IMR-90 (cell line): ENCODE data around the gene ACP4. TPM values are rescaled to one million over a fixed set of nuclear protein-coding genes. Genes with fewer than 3 reads are reported as not detected.

Experiments
- ATAC-seq: fragments of 200-7000 bp; cut with Tn5 transposase; 2 replicates; pipeline ENCODE4 v1.9.1; 2020; ENCODE audit warnings: low read depth, mild to moderate bottlenecking, moderate library complexity
- BruUV-seq: library from RNA; stranded (reverse); fragments of 400-500 nt; replicated peaks from 2 replicates; lab custom pipeline; 2021; lab: Mats Ljungman, UMichigan
- CTCF ChIA-PET: fragments of 300-600 bp; formaldehyde crosslinking; extraction: SDS; loops from one replicate; lab custom pipeline; 2021; ENCODE audit warnings: antibody characterized with exemption; lab: Yijun Ruan, JAX
- POLR2A ChIA-PET: fragments of 300-600 bp; sonication (Branson Sonifier 250); formaldehyde crosslinking; loops from one replicate; lab custom pipeline; 2022; ENCODE audit warnings: antibody characterized with exemption; ENCODE audit not compliant: unreplicated experiment; lab: Charles Lee
- DNase-seq: peaks from one replicate; pipeline ENCODE4 v3.0.0; 2013
- H2AFZ ChIP-seq: replicated peaks from 2 replicates; pipeline ENCODE3; 2013; ENCODE audit warnings: low read length, mild to moderate bottlenecking; ENCODE audit not compliant: poor library complexity
- H2AK5ac ChIP-seq: 2 replicates; pipeline ENCODE4 v1.6.1; 2013; ENCODE audit warnings: low read depth, low read length, inconsistent platforms
- H2AK9ac ChIP-seq: replicated peaks from 2 replicates; pipeline ENCODE3; 2013; ENCODE audit warnings: mild to moderate bottlenecking, low read depth, low read length, moderate library complexity; ENCODE audit not compliant: poor library complexity
- H2BK120ac ChIP-seq: 2 replicates; pipeline ENCODE4 v1.6.1; 2013; ENCODE audit warnings: low read depth, low read length, inconsistent platforms
- H2BK15ac ChIP-seq: 3 replicates; pipeline ENCODE4 v1.6.1; 2013; ENCODE audit warnings: low read depth, low read length, inconsistent platforms
- H2BK20ac ChIP-seq: 2 replicates; pipeline ENCODE4 v1.6.1; 2013; ENCODE audit warnings: low read depth, mild to moderate bottlenecking, inconsistent platforms, low read length, moderate library complexity
- H2BK5ac ChIP-seq: 2 replicates; pipeline ENCODE4 v1.6.1; 2013; ENCODE audit warnings: mild to moderate bottlenecking, low read depth, low read length, inconsistent platforms; ENCODE audit not compliant: poor library complexity, severe bottlenecking
- H3K14ac ChIP-seq: replicated peaks from 2 replicates; pipeline ENCODE4 v1.6.1; 2013; ENCODE audit warnings: low read depth, low read length, inconsistent platforms
- H3K18ac ChIP-seq: 2 replicates; pipeline ENCODE4 v1.6.1; 2013; ENCODE audit warnings: low read depth, low read length, control low read depth
- H3K23ac ChIP-seq: 2 replicates; pipeline ENCODE4 v1.6.1; 2013; ENCODE audit warnings: low read depth, low read length, inconsistent platforms
- H3K27ac ChIP-seq: 2 replicates; pipeline ENCODE4 v1.5.1; 2013; ENCODE audit warnings: mild to moderate bottlenecking, control low read depth, low read length; ENCODE audit not compliant: insufficient read depth
- H3K27me3 ChIP-seq: 2 replicates; pipeline ENCODE4 v1.6.1; 2013; ENCODE audit warnings: low read length; ENCODE audit not compliant: control insufficient read depth, insufficient read depth
- H3K36me3 ChIP-seq: 2 replicates; pipeline ENCODE4 v1.6.1; 2013; ENCODE audit warnings: low read length, mixed read lengths; ENCODE audit not compliant: control insufficient read depth, insufficient read depth
- H3K4ac ChIP-seq: 2 replicates; pipeline ENCODE4 v1.6.1; 2013; ENCODE audit warnings: low read depth, low read length, inconsistent platforms
- H3K4me1 ChIP-seq: 2 replicates; pipeline ENCODE4 v1.6.1; 2013; ENCODE audit warnings: low read length, mixed read lengths; ENCODE audit not compliant: control insufficient read depth, insufficient read depth
- H3K4me2 ChIP-seq: 2 replicates; pipeline ENCODE4 v1.6.1; 2013; ENCODE audit warnings: low read depth, mild to moderate bottlenecking, control low read depth, low read length, moderate library complexity
- H3K4me3 ChIP-seq: 2 replicates; pipeline ENCODE4 v1.5.1; 2013; ENCODE audit warnings: low read depth, mild to moderate bottlenecking, control low read depth, low read length, moderate library complexity; ENCODE audit not compliant: insufficient read depth
- H3K56ac ChIP-seq: 2 replicates; pipeline ENCODE4 v1.6.1; 2013; ENCODE audit warnings: low read length, inconsistent platforms; ENCODE audit not compliant: insufficient read depth; ENCODE audit errors: extremely low read depth
- H3K79me1 ChIP-seq, 2 experiments: 2 replicates each; pipeline ENCODE4 v1.6.1; 2013; ENCODE audit warnings: low read length in 2 of 2, inconsistent platforms in 1 of 2, low read depth in 1 of 2
- H3K9ac ChIP-seq: 2 replicates; pipeline ENCODE4 v1.6.1; 2013; ENCODE audit warnings: low read depth, low read length, control low read depth
- H3K9me1 ChIP-seq: 2 replicates; pipeline ENCODE4 v1.6.1; 2013; ENCODE audit warnings: low read length, inconsistent platforms; ENCODE audit not compliant: insufficient read depth
- H3K9me3 ChIP-seq: 2 replicates; pipeline ENCODE4 v1.6.1; 2013; ENCODE audit warnings: low read length; ENCODE audit not compliant: control insufficient read depth, insufficient read depth
- H4K20me1 ChIP-seq: 2 replicates; pipeline ENCODE4 v1.6.1; 2013; ENCODE audit warnings: low read length, inconsistent platforms; ENCODE audit not compliant: insufficient read depth
- H4K5ac ChIP-seq: 2 replicates; pipeline ENCODE4 v1.6.1; 2013; ENCODE audit warnings: mild to moderate bottlenecking, low read depth, low read length, control low read depth
- H4K8ac ChIP-seq, 2 experiments: 2 replicates each; pipeline ENCODE4 v1.6.1; 2013; ENCODE audit warnings: low read depth in 2 of 2, low read length in 2 of 2, control low read depth in 1 of 2, inconsistent platforms in 1 of 2
- H4K91ac ChIP-seq: 2 replicates; pipeline ENCODE4 v1.6.1; 2013; ENCODE audit warnings: low read depth, low read length, inconsistent platforms; ENCODE audit not compliant: insufficient read depth
- BHLHE40 ChIP-seq: fragments of 150-350 bp; IDR thresholded peaks from 2 replicates; pipeline ENCODE4 v1.6.1; 2016; ENCODE audit warnings: mild to moderate bottlenecking, low read depth, low read length
- FOS ChIP-seq: fragments of 150-350 bp; IDR thresholded peaks from 2 replicates; pipeline ENCODE4 v1.6.1; 2016; ENCODE audit warnings: low read depth, low read length
- NFE2L2 ChIP-seq: fragments of 150-350 bp; IDR thresholded peaks from 2 replicates; pipeline ENCODE4 v1.6.1; 2016; ENCODE audit warnings: low read depth, mild to moderate bottlenecking, low read length
- POLR2A ChIP-seq: IDR thresholded peaks from 2 replicates; pipeline ENCODE4 v1.6.1; 2012; ENCODE audit warnings: mild to moderate bottlenecking, low read depth, low read length
- RAD21 ChIP-seq: IDR thresholded peaks from 2 replicates; pipeline ENCODE4 v1.6.1; 2012; ENCODE audit warnings: low read length, improper control_type of control experiment
- RFX5 ChIP-seq: IDR thresholded peaks from 2 replicates; pipeline ENCODE4 v1.8.0; 2012; ENCODE audit warnings: low read depth, mild to moderate bottlenecking, low read length, moderate library complexity
- SMC3 ChIP-seq: fragments of 150-350 bp; IDR thresholded peaks from 2 replicates; pipeline ENCODE4 v1.6.1; 2016; ENCODE audit warnings: low read depth, mild to moderate bottlenecking, antibody characterized with exemption, low read length, moderate library complexity
- WGBS, 2 experiments: methylation state at CpG; one replicate each; pipeline versions ENCODE4 v1.1.5 to v1.1.7; 2013; ENCODE audit warnings: missing lambda C conversion rate in 2 of 2; ENCODE audit not compliant: insufficient read length in 1 of 2; ENCODE audit errors: extremely low coverage in 2 of 2; 5-methylcytosine and 5-hydroxymethylcytosine counted together
- dilution Hi-C: fragments of 300-500 bp; cut with HindIII; formaldehyde crosslinking; loops from one replicate; pipeline ENCODE4 v1.14.3; 2018; ENCODE audit warnings: low sequenced_read_pairs; ENCODE audit not compliant: unreplicated experiment
- in situ Hi-C: fragments of 300-500 bp; cut with MboI; formaldehyde crosslinking; loops from 3 replicates; pipeline ENCODE4 v1.14.3; 2019; ENCODE audit warnings: low sequenced_read_pairs, inconsistent platforms, mixed read lengths
- intact Hi-C: fragments of 100-400 bp; cut with micrococcal nuclease; formaldehyde crosslinking; loops from 2 replicates; pipeline ENCODE4 v1.10.0; 2022
- polyA plus RNA-seq, 3 experiments: library from polyadenylated mRNA; depleted of rRNA; stranded (reverse); fragments of >200 nt; gene quantifications; 2 replicates each; pipeline ENCODE4 v1.2.3, GENCODE V29; 2012; ENCODE audit warnings: low replicate concordance in 1 of 3
- total RNA-seq: library from RNA; depleted of rRNA; stranded (reverse); fragments of >200 nt; gene quantifications from 2 replicates; pipeline ENCODE4 v1.2.3, GENCODE V29; 2012
- TF ChIP-seq, protein P1 (sequence below): conservative IDR thresholded peaks from 2 replicates; pipeline ENCODE4 v1.5.1; 2012; ENCODE audit warnings: mild to moderate bottlenecking, low read depth, low read length, improper control_type of control experiment

The ACP4 gene
- total and polyA plus RNA-seq, 2 of the 4 experiments (the other 2 are of a cell fraction), result not detected

DNA sequence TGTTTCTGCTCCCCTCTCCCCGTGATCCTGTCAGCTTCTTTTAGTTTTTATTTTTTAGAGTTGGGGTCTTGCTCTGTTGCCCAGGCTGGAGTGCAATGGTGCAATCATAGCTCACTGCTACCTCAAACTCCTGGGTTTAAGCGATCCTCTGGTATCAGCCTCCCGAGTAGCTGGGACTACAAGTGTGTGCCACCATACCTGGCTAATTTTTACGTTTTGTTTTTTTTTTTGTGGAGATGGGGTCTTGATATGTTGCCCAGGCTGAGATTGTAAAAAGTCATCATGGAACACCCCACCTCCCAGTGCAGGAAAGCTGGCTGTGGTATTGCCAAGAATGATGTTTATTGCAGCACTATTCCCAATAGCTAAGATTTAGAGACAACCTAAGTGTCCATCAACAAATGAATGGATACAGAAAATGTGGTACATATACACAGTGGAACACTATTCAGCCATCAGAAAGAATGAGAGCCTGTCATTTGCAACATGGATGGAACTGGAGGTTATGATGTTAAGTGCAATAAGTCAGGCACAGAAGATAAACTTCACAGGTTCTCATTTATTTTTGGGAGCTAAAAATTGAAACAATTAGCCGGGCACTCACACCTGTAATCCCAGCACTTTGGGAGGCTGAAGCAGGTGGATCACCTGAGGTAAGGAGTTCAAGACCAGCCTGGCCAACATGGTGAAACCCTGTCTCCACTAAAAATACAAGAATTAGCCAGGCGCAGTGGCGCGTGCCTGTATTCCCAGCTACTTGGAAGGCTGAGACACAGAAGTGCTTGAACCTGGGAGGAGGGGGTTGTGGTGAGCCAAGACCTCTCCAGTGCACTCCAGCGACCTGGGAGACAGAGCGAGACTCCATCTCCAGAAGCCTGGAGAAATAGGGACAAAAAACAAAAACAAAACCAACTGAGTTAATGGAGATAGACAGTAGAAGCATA is 49.8 kb downstream of the ACP4 start:
- H3K18ac ChIP-seq, result no peak overlapping the region
- no peak overlapping the region for H3K4me3 ChIP-seq
- H3K4me1 ChIP-seq, result no peaks in the 10 kb centered on the region
- H4K8ac ChIP-seq, result no peak overlapping the region
- no peaks in the 10 kb centered on the region; the same call in 1 of the 2 replicates for H3K27me3 ChIP-seq
- ChIA-PET POLR2A (no interaction called here), CTCF (no interaction called here)
- H3K23ac ChIP-seq, result no peak overlapping the region
- DNase-seq, result no peak
- H3K36me3 ChIP-seq, result no peaks in the 10 kb centered on the region
- no peak overlapping the region for H2AK9ac ChIP-seq
- H3K4me2 ChIP-seq, result no peak overlapping the region
- H3K9me3 ChIP-seq, result no peaks in the 10 kb centered on the region
- no peak overlapping the region for H2BK20ac ChIP-seq
- WGBS, 2 experiments, result no CpG with 5 or more reads among the region's 10 CpGs
- no peaks in the 10 kb centered on the region for H4K20me1 ChIP-seq
- no peak overlapping the region for H2BK120ac ChIP-seq
- H2AFZ ChIP-seq, result no peak overlapping the region
- H2BK15ac ChIP-seq, result no peak overlapping the region
- no TSS peak for BruUV-seq
- TF ChIP-seq SMC3 (no peak), BHLHE40 (no peak), RAD21 (no peak), RFX5 (no peak), FOS (no peak), POLR2A (no peak), NFE2L2 (no peak)
- TF ChIP-seq, protein P1, sequence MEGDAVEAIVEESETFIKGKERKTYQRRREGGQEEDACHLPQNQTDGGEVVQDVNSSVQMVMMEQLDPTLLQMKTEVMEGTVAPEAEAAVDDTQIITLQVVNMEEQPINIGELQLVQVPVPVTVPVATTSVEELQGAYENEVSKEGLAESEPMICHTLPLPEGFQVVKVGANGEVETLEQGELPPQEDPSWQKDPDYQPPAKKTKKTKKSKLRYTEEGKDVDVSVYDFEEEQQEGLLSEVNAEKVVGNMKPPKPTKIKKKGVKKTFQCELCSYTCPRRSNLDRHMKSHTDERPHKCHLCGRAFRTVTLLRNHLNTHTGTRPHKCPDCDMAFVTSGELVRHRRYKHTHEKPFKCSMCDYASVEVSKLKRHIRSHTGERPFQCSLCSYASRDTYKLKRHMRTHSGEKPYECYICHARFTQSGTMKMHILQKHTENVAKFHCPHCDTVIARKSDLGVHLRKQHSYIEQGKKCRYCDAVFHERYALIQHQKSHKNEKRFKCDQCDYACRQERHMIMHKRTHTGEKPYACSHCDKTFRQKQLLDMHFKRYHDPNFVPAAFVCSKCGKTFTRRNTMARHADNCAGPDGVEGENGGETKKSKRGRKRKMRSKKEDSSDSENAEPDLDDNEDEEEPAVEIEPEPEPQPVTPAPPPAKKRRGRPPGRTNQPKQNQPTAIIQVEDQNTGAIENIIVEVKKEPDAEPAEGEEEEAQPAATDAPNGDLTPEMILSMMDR, result no peak
- no peak overlapping the region for H4K91ac ChIP-seq
- H2AK5ac ChIP-seq, result no peak overlapping the region
- no peaks in the 10 kb centered on the region for H3K79me1 ChIP-seq
- no peak overlapping the region for H3K56ac ChIP-seq
- H2BK5ac ChIP-seq, result no peak overlapping the region
- no peak overlapping the region for H3K9ac ChIP-seq
- H4K5ac ChIP-seq, result no peak overlapping the region
- in situ Hi-C loops (no loop called here), dilution Hi-C loops (no loop called here), intact Hi-C loops (no loop called here)
- H3K9me1 ChIP-seq, result no peaks in the 10 kb centered on the region
- H3K4ac ChIP-seq, result no peak overlapping the region
- H3K14ac ChIP-seq, result no peak overlapping the region
- H3K27ac ChIP-seq, result no peak overlapping the region
- ATAC-seq, result no peak
